Omental fat pad (tissue), 4 donors: ENCODE measurements around the gene CENPU. TPM values are rescaled to one million over a fixed set of nuclear protein-coding genes. Genes with fewer than 3 reads are reported as not detected.

ENCODE experiments used
- ATAC-seq: fragments of 150-250 bp; one replicate; pipeline ENCODE4 v1.9.1; 2016; ENCODE audit warnings: mild to moderate bottlenecking, moderate library complexity; ENCODE audit not compliant: low FRiP score
- DNase-seq: peaks from one replicate; pipeline ENCODE4 v3.0.0-alpha.2; 2019; ENCODE audit warnings: low spot score
- CTCF ChIP-seq, 3 donors: fragments of 450-650 bp; IDR thresholded peaks; one replicate each; pipeline ENCODE4 v1.5.1; 2016 to 2017; ENCODE audit warnings: antibody characterized with exemption in 3 of 3, mild to moderate bottlenecking in 3 of 3, moderate library complexity in 2 of 3
- total RNA-seq, 4 donors: library from RNA; depleted of rRNA; stranded (reverse); fragments of >200 nt; gene quantifications; one replicate each; pipeline ENCODE4 v1.1.0, GENCODE V29; 2016

CENPU gene
- total RNA-seq, 4 donors from 2014 or later = 1.3 to 4.6 (median 3.6) TPM

GRCh38 chr4:184774152-184774551 lies 40.3 kb upstream of the CENPU start:
- TF ChIP-seq CTCF (IDR thresholded peaks at IDR 0.05) = no peak
- no peak for ATAC-seq
- no peak for DNase-seq

- DNase-seq (no peak), ATAC-seq (no peak)
- no peak for TF ChIP-seq CTCF (IDR thresholded peaks at IDR 0.05)
Observed at GRCh38 chr4:184771416-184771815, 37.5 kb upstream of the CENPU start.

GRCh38 chr4:184769141-184769765 lies 35.4 kb upstream of the CENPU start:
- DNase-seq (no peak), ATAC-seq (no peak)
- TF ChIP-seq CTCF (IDR thresholded peaks at IDR 0.05) = no peak

- TF ChIP-seq CTCF (IDR thresholded peaks at IDR 0.05) = no peak
- no peak for ATAC-seq
- no peak for DNase-seq
Observed at GRCh38 chr4:184768296-184768695, 34.4 kb upstream of the CENPU start.

- DNase-seq (no peak), ATAC-seq (no peak)
- TF ChIP-seq CTCF (IDR thresholded peaks at IDR 0.05) = no peak
Observed at GRCh38 chr4:184766446-184766845, 32.5 kb upstream of the CENPU start.

- TF ChIP-seq CTCF (IDR thresholded peaks at IDR 0.05) = no peak
- ATAC-seq (no peak), DNase-seq (no peak)
Observed at GRCh38 chr4:184765473-184766340, 31.8 kb upstream of the CENPU start.

GRCh38 chr4:184764601-184765000 lies 30.7 kb upstream of the CENPU start:
- no peak for DNase-seq
- no peak for TF ChIP-seq CTCF (IDR thresholded peaks at IDR 0.05)
- ATAC-seq = no peak
